Measurements from ENCODE around the gene ZC3HAV1.

The ZC3HAV1 gene

DNA sequence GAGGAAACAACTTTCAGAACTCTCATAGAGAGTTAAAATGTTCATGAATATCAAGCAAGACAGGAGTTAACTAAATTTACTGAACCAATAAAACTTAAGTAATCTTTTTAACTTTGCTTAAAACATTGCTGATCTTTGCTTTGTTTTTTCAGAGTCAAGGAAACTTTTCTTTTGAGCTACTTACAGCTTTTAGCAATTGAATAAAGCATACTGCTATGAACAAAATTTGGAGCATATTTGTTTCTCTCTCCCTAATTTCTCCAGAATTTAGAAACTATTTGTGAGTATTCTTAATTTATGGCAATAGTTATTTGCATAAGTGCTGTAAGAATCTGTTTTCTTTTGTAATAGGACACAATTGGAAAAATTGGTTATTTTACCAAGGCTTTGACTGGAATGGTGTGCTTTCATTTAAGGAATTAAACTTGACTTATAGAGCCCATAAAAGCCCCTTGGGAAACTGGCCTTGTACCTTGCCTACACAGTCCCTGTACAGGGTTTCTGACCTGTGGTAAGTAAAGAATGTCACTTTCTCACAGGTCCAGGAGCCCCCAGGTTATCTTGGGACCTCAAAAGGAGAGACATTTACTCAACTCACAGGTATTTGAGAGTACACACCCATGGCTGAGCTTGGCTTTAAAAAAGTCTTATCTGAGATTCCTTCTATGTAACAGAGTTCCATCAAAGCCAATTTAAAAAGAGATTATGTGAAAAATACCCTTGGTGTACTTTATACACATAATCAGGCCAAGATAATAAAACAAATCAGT lies 105.0 kb downstream of the ZC3HAV1 start:
- DNase-seq, result no peak

- no peak for DNase-seq
Measured at GRCh38 chr7:138999414-138999813, 110.1 kb downstream of the ZC3HAV1 start.
